ENCODE results near the gene DCP1A. TPM values are rescaled to one million over a fixed set of nuclear protein-coding genes. Genes with fewer than 3 reads are reported as not detected.

The DCP1A gene
- total RNA-seq, 1 experiment from 2014 or later, result 32.9 TPM

GRCh38 chr3:53334742-53335141 lies 12.6 kb downstream of the DCP1A start:
- no peak overlapping the region for H3K4me3 Mint-ChIP-seq (ENCODE audit: unreplicated experiment)
- Histone ChIP-seq H3K27me3 (replicated peaks; ENCODE audit: control insufficient read depth, insufficient read depth, low read length) (no peaks in the 10 kb centered on the region), H3K4me1 (peaks cover 4% of the 10 kb centered on the region; the same call in 1 of the 2 replicates), H3K9me3 (no peaks in the 10 kb centered on the region), H3K36me3 (ENCODE audit: control insufficient read depth, insufficient read depth, low read length) (no peaks in the 10 kb centered on the region), H3K4me3 (ENCODE audit: low read depth, low read length) (no peak overlapping the region)
- no peak for TF ChIP-seq CTCF (IDR thresholded peaks at IDR 0.05; ENCODE audit: insufficient read depth in 1 of 2, low read depth in 1 of 2, low read length in 1 of 2, severe bottlenecking in 1 of 2, unreplicated experiment in 1 of 2)
- H3K4me1 Mint-ChIP-seq (ENCODE audit: low read depth, unreplicated experiment), result no peaks in the 10 kb centered on the region
- H3K9me3 Mint-ChIP-seq (ENCODE audit: unreplicated experiment), result no peaks in the 10 kb centered on the region
- ChIA-PET POLR2A (interaction anchor here (0.8 kb wide), 1 partner anchor 377 kb away, joined by 3 read pairs; no protein-coding TSS in a partner anchor), CTCF (no interaction called here)
- no peak overlapping the region for H3K27ac Mint-ChIP-seq (ENCODE audit: unreplicated experiment)
- no peaks in the 10 kb centered on the region for H3K27me3 Mint-ChIP-seq (ENCODE audit: insufficient read depth, unreplicated experiment)
- no TSS peak for BruUV-seq (replicated peaks)
- intact Hi-C loops (cut with micrococcal nuclease; ENCODE audit: unreplicated experiment), result no loop called here
- H3K36me3 Mint-ChIP-seq (ENCODE audit: insufficient read depth, unreplicated experiment), result peaks cover 60% of the 10 kb centered on the region
- no peak for DNase-seq

GRCh38 chr3:53331871-53332270 lies 15.5 kb downstream of the DCP1A start:
- no peaks in the 10 kb centered on the region for H3K27me3 Mint-ChIP-seq (ENCODE audit: insufficient read depth, unreplicated experiment)
- ChIA-PET CTCF (no interaction called here), POLR2A (no interaction called here)
- peaks cover 69% of the 10 kb centered on the region for H3K36me3 Mint-ChIP-seq (ENCODE audit: insufficient read depth, unreplicated experiment)
- H3K27ac Mint-ChIP-seq (ENCODE audit: unreplicated experiment), result no peak overlapping the region
- no peak for DNase-seq
- no peaks in the 10 kb centered on the region for H3K4me1 Mint-ChIP-seq (ENCODE audit: low read depth, unreplicated experiment)
- no TSS peak for BruUV-seq (replicated peaks)
- H3K4me3 ChIP-seq (ENCODE audit: low read depth, low read length), result no peak overlapping the region
- no peak for TF ChIP-seq CTCF (IDR thresholded peaks at IDR 0.05; ENCODE audit: insufficient read depth in 1 of 2, low read depth in 1 of 2, low read length in 1 of 2, severe bottlenecking in 1 of 2, unreplicated experiment in 1 of 2)
- peaks cover 8% of the 10 kb centered on the region; the same call in 1 of the 2 replicates for H3K4me1 ChIP-seq
- no peaks in the 10 kb centered on the region for H3K27me3 ChIP-seq (replicated peaks; ENCODE audit: control insufficient read depth, insufficient read depth, low read length)
- peaks cover 4% of the 10 kb centered on the region; the same call in 1 of the 2 replicates for H3K36me3 ChIP-seq (ENCODE audit: control insufficient read depth, insufficient read depth, low read length)
- H3K9me3 Mint-ChIP-seq (ENCODE audit: unreplicated experiment), result no peaks in the 10 kb centered on the region
- H3K4me3 Mint-ChIP-seq (ENCODE audit: unreplicated experiment), result no peak overlapping the region
- H3K9me3 ChIP-seq, result 0 out of 2 replicates have a peak, but pooled peaks cover 3% of the 10 kb centered on the region
- intact Hi-C loops (cut with micrococcal nuclease; ENCODE audit: unreplicated experiment), result no loop called here

GRCh38 chr3:53329897-53330296 lies 17.4 kb downstream of the DCP1A start:
- H3K9me3 Mint-ChIP-seq (ENCODE audit: unreplicated experiment), result no peaks in the 10 kb centered on the region
- peaks cover 7% of the 10 kb centered on the region for H3K4me1 Mint-ChIP-seq (ENCODE audit: low read depth, unreplicated experiment)
- intact Hi-C loops (cut with micrococcal nuclease; ENCODE audit: unreplicated experiment), result no loop called here
- peaks cover 65% of the 10 kb centered on the region for H3K36me3 Mint-ChIP-seq (ENCODE audit: insufficient read depth, unreplicated experiment)
- Histone ChIP-seq H3K27me3 (replicated peaks; ENCODE audit: control insufficient read depth, insufficient read depth, low read length) (no peaks in the 10 kb centered on the region), H3K36me3 (ENCODE audit: control insufficient read depth, insufficient read depth, low read length) (peaks cover 4% of the 10 kb centered on the region; the same call in 1 of the 2 replicates), H3K9me3 (0 out of 2 replicates have a peak, but pooled peaks cover 3% of the 10 kb centered on the region), H3K4me1 (peaks cover 8% of the 10 kb centered on the region; the same call in 1 of the 2 replicates), H3K4me3 (ENCODE audit: low read depth, low read length) (no peak overlapping the region)
- H3K4me3 Mint-ChIP-seq (ENCODE audit: unreplicated experiment), result no peak overlapping the region
- no TSS peak for BruUV-seq (replicated peaks)
- no peaks in the 10 kb centered on the region for H3K27me3 Mint-ChIP-seq (ENCODE audit: insufficient read depth, unreplicated experiment)
- TF ChIP-seq CTCF (IDR thresholded peaks at IDR 0.05; ENCODE audit: insufficient read depth in 1 of 2, low read depth in 1 of 2, low read length in 1 of 2, severe bottlenecking in 1 of 2, unreplicated experiment in 1 of 2), result no peak
- H3K27ac Mint-ChIP-seq (ENCODE audit: unreplicated experiment), result no peak overlapping the region
- ChIA-PET POLR2A (no interaction called here), CTCF (no interaction called here)
- DNase-seq, result no peak
